ENCODE measurements around the gene CLIP3.

The CLIP3 gene

GRCh38 chr19:36009633-36010379 lies 22.9 kb downstream of the CLIP3 start:
- DNase-seq (ENCODE audit: insufficient read length, low spot score) (no peak), FAIRE-seq (no peak)

GRCh38 chr19:36009220-36009619 lies 23.5 kb downstream of the CLIP3 start:
- no peak for DNase-seq (ENCODE audit: insufficient read length, low spot score)
- FAIRE-seq = no peak

- FAIRE-seq (no peak), DNase-seq (ENCODE audit: insufficient read length, low spot score) (no peak)
Measured at GRCh38 chr19:36008336-36008978, 24.2 kb downstream of the CLIP3 start, which contains the start of gene SYNE4. Gene SYNE4, minus strand, starts transcription at chr19:36008813. Its CDS starts 132 bp downstream, at chr19:36008681.

- no peak for FAIRE-seq
- DNase-seq (ENCODE audit: insufficient read length, low spot score) = no peak
Measured at GRCh38 chr19:36006955-36007354, 25.7 kb downstream of the CLIP3 start.

- FAIRE-seq = no peak
- no peak for DNase-seq (ENCODE audit: insufficient read length, low spot score)
Measured at GRCh38 chr19:36003284-36003683, 29.4 kb downstream of the CLIP3 start.

- FAIRE-seq = no peak
- no peak for DNase-seq (ENCODE audit: insufficient read length, low spot score)
Measured at GRCh38 chr19:36001605-36002004, 31.1 kb downstream of the CLIP3 start.

GRCh38 chr19:35996777-35997176 lies 35.9 kb downstream of the CLIP3 start:
- FAIRE-seq = no peak
- no peak for DNase-seq (ENCODE audit: insufficient read length, low spot score)

- FAIRE-seq (peak; percentile 100), DNase-seq (ENCODE audit: insufficient read length, low spot score) (peak; percentile 98)
Measured at GRCh38 chr19:35995048-35995993, 37.4 kb downstream of the CLIP3 start, which contains the start of gene SDHAF1. Gene SDHAF1, plus strand, starts transcription at chr19:35995188. Its CDS starts 87 bp downstream, at chr19:35995275.

- DNase-seq (ENCODE audit: insufficient read length, low spot score) (no peak), FAIRE-seq (no peak)
Measured at GRCh38 chr19:35993923-35994598, 38.6 kb downstream of the CLIP3 start.

GRCh38 chr19:35992907-35993765 lies 39.5 kb downstream of the CLIP3 start:
- peak; percentile 23 for FAIRE-seq
- no peak for DNase-seq (ENCODE audit: insufficient read length, low spot score)

GRCh38 chr19:35991731-35992450 lies 40.8 kb downstream of the CLIP3 start:
- FAIRE-seq = no peak

GRCh38 chr19:35990771-35991730 lies 41.6 kb downstream of the CLIP3 start:
- FAIRE-seq = no peak

More at GRCh38 chr19:35991731-35992450, 40.8 kb downstream of the CLIP3 start:
- no peak for DNase-seq (ENCODE audit: insufficient read length, low spot score)

GRCh38 chr19:35990156-35990555 lies 42.5 kb downstream of the CLIP3 start:
- no peak for FAIRE-seq
- no peak for DNase-seq (ENCODE audit: insufficient read length, low spot score)

More at GRCh38 chr19:35990771-35991730, 41.6 kb downstream of the CLIP3 start:
- DNase-seq (ENCODE audit: insufficient read length, low spot score) = no peak

- FAIRE-seq (no peak), DNase-seq (ENCODE audit: insufficient read length, low spot score) (no peak)
Measured at GRCh38 chr19:35988824-35989223, 43.8 kb downstream of the CLIP3 start.

GRCh38 chr19:35987571-35987896 lies 45.1 kb downstream of the CLIP3 start:
- FAIRE-seq (no peak), DNase-seq (ENCODE audit: insufficient read length, low spot score) (no peak)

GRCh38 chr19:35986664-35987570 lies 45.8 kb downstream of the CLIP3 start:
- FAIRE-seq = peak; percentile 84
- no peak for DNase-seq (ENCODE audit: insufficient read length, low spot score)

GRCh38 chr19:35986111-35986510 lies 46.6 kb downstream of the CLIP3 start:
- FAIRE-seq (no peak), DNase-seq (ENCODE audit: insufficient read length, low spot score) (no peak)

All from GM19239 (cell line).